ENCODE measurements around the gene AMELX. TPM values are rescaled to one million over a fixed set of nuclear protein-coding genes. Genes with fewer than 3 reads are reported as not detected.

The AMELX gene
- total and polyA plus RNA-seq, 4 donors: not detected

- no peak for DNase-seq
- H3K27ac ChIP-seq (ENCODE audit: low read depth in 1 of 2, low read length in 1 of 2): no peak overlapping the region
- no peak overlapping the region for H3K9ac ChIP-seq (ENCODE audit: insufficient read depth in 1 of 2, low read length in 2 of 2)
- no peaks in the 10 kb centered on the region for H3K36me3 ChIP-seq (ENCODE audit: control insufficient read depth in 4 of 4, insufficient read depth in 4 of 4, low read length in 4 of 4)
- peaks cover 0 to 19% (median 15%) of the 10 kb centered on the region in 3 donors for H3K27me3 ChIP-seq (ENCODE audit: control insufficient read depth in 3 of 3, insufficient read depth in 3 of 3, low read length in 2 of 3)
- no peak for ATAC-seq (ENCODE audit: insufficient read depth, low FRiP score)
- H3K4me3 ChIP-seq: no peak overlapping the region
- TF ChIP-seq CTCF (IDR thresholded peaks at IDR 0.05; ENCODE audit: control extremely low read depth, extremely low read depth): no peak
- peaks cover 0 to 5% (median 0%) of the 10 kb centered on the region in 4 donors for H3K9me3 ChIP-seq (ENCODE audit: control insufficient read depth in 4 of 4, insufficient read depth in 3 of 4, low read length in 3 of 4)
- WGBS, 2 donors: 54 to 89% methylated on average over 1 of the region's 1 CpG
- H3K4me1 ChIP-seq (ENCODE audit: control insufficient read depth in 5 of 5, insufficient read depth in 5 of 5, low read length in 5 of 5): peaks cover 0 to 6% (median 0%) of the 10 kb centered on the region in 5 donors
Observed at GRCh38 chrX:11337292-11338009, 44.2 kb downstream of the AMELX start.

GRCh38 chrX:11341274-11342201, 48.3 kb downstream of the AMELX start:
- H3K9me3 ChIP-seq (ENCODE audit: control insufficient read depth in 4 of 4, insufficient read depth in 3 of 4, low read length in 3 of 4): peaks cover 0 to 2% (median 0%) of the 10 kb centered on the region in 4 donors
- ATAC-seq (ENCODE audit: insufficient read depth, low FRiP score) (peak; percentile 55), DNase-seq (peak; percentile 43 to 69 (median 67))
- peak overlapping the region in 1 of 2 donors; percentile 27 for H3K27ac ChIP-seq (ENCODE audit: low read depth in 1 of 2, low read length in 1 of 2)
- no peak overlapping the region for H3K9ac ChIP-seq (ENCODE audit: insufficient read depth in 1 of 2, low read length in 2 of 2)
- no peaks in the 10 kb centered on the region for H3K36me3 ChIP-seq (ENCODE audit: control insufficient read depth in 4 of 4, insufficient read depth in 4 of 4, low read length in 4 of 4)
- TF ChIP-seq CTCF (IDR thresholded peaks at IDR 0.05; ENCODE audit: control extremely low read depth, extremely low read depth): no peak
- peaks cover 0 to 6% (median 0%) of the 10 kb centered on the region in 5 donors for H3K4me1 ChIP-seq (ENCODE audit: control insufficient read depth in 5 of 5, insufficient read depth in 5 of 5, low read length in 5 of 5)
- H3K27me3 ChIP-seq (ENCODE audit: control insufficient read depth in 3 of 3, insufficient read depth in 3 of 3, low read length in 2 of 3): peaks cover 0 to 19% (median 16%) of the 10 kb centered on the region in 3 donors
- H3K4me3 ChIP-seq: no peak overlapping the region
- 5 to 32% methylated on average over 10 of the region's 10 CpGs for WGBS, 2 donors

GRCh38 chrX:11342673-11343072, 49.5 kb downstream of the AMELX start:
- H3K27ac ChIP-seq (ENCODE audit: low read depth in 1 of 2, low read length in 1 of 2): no peak overlapping the region

More at GRCh38 chrX:11342673-11343072, 49.5 kb downstream of the AMELX start:
- Histone ChIP-seq H3K9me3 (ENCODE audit: control insufficient read depth in 4 of 4, insufficient read depth in 3 of 4, low read length in 3 of 4) (peaks cover 0 to 2% (median 0%) of the 10 kb centered on the region in 4 donors), H3K36me3 (ENCODE audit: control insufficient read depth in 4 of 4, insufficient read depth in 4 of 4, low read length in 4 of 4) (no peaks in the 10 kb centered on the region), H3K27me3 (ENCODE audit: control insufficient read depth in 3 of 3, insufficient read depth in 3 of 3, low read length in 2 of 3) (peaks cover 0 to 16% (median 14%) of the 10 kb centered on the region in 3 donors), H3K9ac (ENCODE audit: insufficient read depth in 1 of 2, low read length in 2 of 2) (no peak overlapping the region), H3K4me1 (ENCODE audit: control insufficient read depth in 5 of 5, insufficient read depth in 5 of 5, low read length in 5 of 5) (peaks cover 0 to 6% (median 0%) of the 10 kb centered on the region in 5 donors), H3K4me3 (no peak overlapping the region)
- no peak for TF ChIP-seq CTCF (IDR thresholded peaks at IDR 0.05; ENCODE audit: control extremely low read depth, extremely low read depth)
- ATAC-seq (ENCODE audit: insufficient read depth, low FRiP score): no peak
- DNase-seq: no peak
